HG02678 (cell line): ENCODE measurements around the gene LONP2.
"Not testable (repeated sequence)": the region's sequence is repeated elsewhere in the genome, so short reads cannot be mapped to it uniquely, and the experiment has no call there.

Source experiments
- ATAC-seq: cut with Tn5 transposase; IDR thresholded peaks from one replicate; pipeline ENCODE4 v1.9.1; 2021; ENCODE audit warnings: mild to moderate bottlenecking, moderate library complexity; ENCODE audit not compliant: unreplicated experiment

Gene LONP2

DNA sequence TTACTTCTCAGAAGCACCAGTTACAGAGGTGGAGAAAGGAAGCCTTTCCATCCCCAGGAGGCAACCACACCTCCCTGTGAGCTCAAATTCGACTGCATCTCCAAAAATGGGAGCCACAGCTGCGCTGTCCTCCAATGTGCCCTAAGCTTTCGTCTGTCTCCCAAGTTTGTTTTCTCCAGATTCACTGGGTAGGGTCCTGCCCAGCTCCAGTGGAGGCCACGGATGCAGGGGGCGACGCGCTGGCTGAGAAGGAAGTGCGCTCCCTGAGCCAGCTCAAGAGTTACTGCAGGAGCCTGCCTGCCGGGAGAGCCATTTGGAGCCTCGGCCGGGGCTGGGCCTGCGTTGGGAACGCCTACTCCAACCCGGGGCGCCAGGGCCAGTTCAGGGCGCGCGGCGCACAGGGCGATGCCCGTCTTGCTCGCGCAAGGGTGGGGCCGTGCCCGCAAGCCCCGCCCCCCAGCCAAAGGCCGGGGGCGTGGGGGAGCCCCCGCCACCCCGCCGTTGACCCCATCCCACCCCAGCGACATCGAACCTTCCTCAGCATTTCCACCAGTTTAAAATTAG, 121.6 kb downstream of the LONP2 start:
- ATAC-seq = peak; percentile 94

DNA sequence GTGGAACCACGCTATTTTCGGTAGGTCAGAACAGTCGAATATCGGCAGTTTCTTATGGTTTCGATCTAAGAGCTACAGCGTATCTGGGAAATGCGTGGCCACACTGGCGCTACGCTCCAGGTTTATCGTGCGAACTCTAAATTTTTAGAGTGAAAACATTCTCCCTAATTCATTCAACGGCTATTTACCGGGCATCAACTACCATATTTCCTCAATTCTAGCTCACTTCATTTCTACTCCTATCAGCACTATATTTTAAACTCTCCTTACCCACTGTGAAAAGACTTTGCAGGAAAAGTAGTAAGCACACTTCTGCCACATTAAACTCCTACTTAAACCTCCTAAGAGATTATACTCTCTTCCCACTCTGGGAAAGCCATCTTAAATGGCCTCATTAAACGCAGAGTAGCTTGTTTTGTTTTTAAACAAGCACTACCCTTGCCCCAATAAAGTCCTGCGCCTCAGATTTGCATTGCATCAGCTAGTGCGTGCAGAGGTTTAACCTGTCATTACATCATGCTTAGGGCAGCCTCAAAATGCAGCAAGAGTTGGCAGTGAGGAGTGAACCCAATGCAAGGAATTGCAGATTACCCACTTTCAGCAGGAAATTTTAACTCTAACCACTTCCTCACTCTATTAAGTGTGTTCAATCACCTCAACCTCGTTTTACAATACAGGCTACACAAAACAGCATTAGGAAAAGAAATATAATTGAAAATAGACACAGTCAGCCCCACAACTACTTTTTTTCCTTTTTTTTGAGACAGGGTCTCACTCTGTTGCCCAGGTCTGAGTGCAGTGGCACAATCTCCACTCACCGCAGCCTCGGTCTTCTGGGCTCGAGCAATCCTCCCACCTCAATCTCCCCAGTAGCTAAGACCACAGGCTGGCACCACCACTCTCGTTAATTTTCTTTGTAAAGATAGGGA, 122.3 kb downstream of the LONP2 start:
- peak; percentile 55 for ATAC-seq

DNA sequence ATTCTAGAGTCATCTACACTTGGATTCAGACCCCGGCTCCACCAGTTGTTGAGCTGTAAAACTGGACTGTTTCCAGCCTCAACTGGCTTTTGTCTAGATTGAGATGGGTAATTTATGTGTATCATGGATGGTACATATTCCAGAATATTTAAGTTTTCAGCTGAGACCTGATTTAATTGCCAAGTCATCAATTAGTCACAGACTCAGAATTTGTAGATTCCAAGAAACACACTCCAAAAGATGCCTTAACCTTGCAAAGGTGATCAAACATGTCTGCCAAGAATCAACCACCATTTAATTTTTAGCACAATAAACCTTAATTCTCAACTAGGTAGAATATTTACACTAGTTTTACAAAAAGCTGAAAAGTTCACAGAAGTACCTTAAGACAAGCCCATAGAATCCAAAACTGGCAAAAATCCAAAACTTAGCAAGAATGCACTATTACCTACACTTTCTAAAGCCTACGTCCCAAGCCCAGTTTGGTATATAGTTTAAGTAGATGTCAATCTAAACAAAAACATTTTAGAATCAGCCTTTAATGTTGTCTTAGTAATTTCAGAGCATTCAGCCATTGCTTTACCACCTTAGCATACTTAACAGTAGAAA, 123.4 kb downstream of the LONP2 start:
- ATAC-seq = no peak

DNA sequence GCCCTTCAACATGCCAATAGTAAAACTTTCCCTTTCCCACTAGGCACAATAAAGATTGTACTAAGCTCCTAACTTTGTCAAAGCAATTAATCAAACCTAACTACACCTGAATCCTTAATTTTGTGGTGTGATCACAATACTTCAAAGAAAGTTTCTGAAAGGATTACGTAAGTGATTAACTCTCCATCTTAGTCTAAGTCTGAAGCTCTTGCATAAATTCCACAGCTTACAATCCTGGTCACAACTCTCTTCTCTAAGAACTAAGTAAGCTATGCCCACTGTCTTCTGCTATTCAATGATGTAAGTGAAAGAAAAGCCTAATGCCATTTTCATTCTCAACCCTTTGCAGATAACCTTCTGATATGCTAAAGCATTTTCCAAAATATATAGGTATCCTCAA, 125.7 kb downstream of the LONP2 start:
- ATAC-seq = no peak

- no peak for ATAC-seq
Measured at GRCh38 chr16:48370229-48370628, 126.1 kb downstream of the LONP2 start.

- ATAC-seq = not testable (repeated sequence)
Measured at GRCh38 chr16:48370668-48371392, 126.7 kb downstream of the LONP2 start.

- ATAC-seq = no peak
Measured at GRCh38 chr16:48371393-48371780, 127.3 kb downstream of the LONP2 start.

- no peak for ATAC-seq
Measured at GRCh38 chr16:48372744-48373143, 128.6 kb downstream of the LONP2 start.

DNA sequence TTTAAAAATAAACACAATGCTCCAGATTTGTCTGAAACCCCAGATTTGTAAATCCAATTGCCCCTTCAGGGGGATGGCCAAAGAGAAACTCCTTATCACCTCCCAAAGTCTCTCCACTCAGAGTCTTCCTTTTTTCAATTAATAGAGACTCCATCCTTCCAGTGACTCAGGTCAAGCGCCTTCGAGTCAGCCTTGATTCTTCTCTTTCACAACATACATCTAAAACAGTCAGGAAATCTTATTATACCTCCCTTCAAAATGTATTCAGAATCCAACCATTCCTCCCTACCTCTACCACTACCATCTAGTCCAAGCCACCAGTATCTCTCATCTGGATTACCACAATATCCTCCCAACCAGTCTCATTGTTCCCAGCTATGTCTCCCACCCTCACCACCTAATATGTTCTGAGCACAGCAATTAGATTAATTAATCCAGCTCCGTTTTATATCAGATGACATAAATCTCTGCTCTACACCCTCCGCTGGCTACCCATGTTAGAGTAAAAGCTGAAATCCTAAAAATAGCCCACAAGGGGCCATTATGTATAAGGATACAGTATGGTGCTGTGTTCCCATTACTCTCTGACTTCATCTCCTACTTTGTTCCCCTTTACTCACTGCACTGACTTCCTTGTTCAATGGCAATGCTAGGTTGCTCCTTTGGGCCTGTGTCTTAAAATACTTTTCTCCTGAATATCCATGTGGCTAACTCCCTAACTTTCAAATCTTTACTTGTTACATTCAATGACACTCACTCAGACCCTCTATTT, 129.3 kb downstream of the LONP2 start:
- no peak for ATAC-seq

DNA sequence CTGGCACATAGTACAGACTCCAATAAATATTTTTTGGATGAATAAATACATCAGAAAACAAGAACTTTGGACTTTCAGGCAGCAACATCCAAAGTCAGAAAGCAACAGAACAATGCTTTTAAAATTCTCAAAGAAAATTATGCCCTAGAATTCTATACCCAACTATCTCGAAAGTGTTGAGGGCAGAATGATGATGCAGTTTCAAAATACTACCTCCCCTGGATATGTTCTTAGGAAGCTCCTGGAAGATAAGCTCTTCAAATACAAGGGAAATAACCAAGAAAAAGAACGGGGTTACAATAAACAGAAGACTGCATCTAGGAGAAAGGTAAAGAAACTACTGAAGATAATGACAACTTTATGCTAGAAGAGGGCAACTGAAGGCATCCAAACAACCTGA, 130.2 kb downstream of the LONP2 start:
- ATAC-seq = no peak

- not testable (repeated sequence) for ATAC-seq
Measured at GRCh38 chr16:48377301-48377700, 133.2 kb downstream of the LONP2 start.

GRCh38 chr16:48378276-48378675, 134.2 kb downstream of the LONP2 start:
- ATAC-seq = no peak

GRCh38 chr16:48378836-48379235, 134.7 kb downstream of the LONP2 start:
- ATAC-seq = no peak

DNA sequence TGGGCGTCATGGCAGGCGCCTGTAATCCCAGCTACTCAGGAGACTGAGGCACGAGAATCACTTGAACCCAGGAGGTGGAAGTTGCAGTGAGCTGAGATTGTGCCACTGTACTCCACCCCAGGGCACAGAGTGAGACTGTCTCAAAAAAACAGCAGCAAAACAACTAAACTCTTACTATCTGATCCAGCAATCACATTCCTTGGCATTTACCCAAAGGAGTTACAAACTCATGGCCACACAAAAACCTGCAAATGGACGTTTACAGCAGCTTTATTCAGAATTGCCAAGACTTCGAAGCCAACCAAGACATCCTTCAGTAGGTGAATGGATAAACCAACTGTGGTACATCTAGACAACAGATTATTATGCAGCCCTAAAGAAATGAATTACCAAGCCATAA, 137.1 kb downstream of the LONP2 start:
- no peak for ATAC-seq

DNA sequence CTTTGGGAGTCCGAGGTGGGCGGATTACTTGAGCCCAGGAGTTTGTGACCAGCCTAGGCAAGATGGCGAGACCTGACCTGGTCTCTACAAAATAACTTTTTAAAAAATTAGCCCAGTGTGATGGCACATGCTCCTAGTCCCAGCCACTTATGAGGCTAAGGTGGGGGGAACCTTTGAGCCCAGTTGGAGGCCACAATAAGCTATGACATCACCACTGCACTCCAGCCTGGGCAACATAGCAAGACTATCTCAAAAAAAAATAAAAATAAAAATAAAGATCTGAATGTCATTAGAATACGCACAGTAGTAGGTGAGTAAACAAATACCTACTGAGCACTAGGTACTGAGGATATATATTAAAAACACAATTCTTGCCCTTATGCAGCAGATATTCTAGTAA, 138.0 kb downstream of the LONP2 start:
- no peak for ATAC-seq

DNA sequence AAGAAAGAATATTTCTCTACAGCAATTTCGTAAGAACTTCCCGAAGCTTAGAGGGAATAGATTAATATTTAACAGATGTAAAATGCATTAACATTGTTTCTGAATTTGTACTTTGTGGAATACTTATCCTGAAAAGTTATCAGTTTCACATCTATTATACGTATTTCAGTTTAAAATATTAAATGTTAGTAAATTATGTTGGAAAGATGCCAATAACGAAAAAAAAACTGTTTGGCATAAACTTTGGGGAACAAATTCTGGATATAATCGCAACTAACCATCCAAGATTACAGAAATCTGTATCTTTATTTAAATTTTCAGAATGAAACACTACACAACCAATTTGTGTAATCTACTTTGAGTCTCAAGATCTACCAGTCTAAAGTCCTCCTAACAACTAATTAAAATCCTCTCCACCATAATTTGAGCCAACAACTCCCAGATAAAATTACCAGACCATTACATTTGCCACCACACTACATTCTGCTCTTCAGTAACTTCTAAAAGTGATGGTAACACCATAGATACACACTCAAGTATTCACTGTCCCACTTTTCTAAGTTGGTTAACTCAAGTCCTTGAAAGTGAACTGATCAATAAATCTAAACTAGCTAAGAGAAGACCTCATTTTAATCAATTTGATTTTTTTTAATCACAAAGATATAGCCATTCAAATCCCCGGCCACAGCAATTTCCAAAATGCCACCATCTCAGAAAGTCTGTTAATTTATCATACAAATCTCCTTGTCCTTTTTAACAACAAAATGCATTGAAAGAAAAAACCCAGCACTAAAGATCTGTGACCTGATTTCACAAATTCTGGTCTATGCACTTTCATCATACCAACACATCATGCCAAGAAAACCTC, 139.1 kb downstream of the LONP2 start:
- ATAC-seq = no peak

- ATAC-seq = no peak
Measured at GRCh38 chr16:48383877-48384519, 139.9 kb downstream of the LONP2 start.

- ATAC-seq = peak; percentile 60
Measured at GRCh38 chr16:48384520-48385252, 140.6 kb downstream of the LONP2 start.
